Measurements from ENCODE around the gene TRMT1.

Gene TRMT1

DNA sequence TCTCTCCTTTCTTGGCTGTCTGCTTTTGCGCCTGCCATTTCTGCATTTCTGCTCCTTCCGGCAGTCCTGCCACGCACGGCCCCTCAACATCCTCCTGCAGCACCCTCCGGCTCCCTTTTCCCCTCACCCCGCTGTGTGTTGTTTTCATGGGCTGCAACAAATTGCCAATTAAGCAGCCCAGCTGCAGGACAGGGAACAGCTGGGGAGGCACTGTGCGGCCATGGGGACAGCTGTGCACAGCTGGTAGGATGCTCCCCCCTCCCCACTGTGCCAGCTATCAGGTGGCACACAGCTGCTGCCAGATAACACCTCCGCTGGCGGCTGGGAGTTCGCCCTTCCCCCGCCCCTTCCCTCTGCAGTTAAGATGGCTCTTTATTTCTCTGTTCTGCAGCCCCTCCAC is 39.3 kb downstream of the TRMT1 start:
- Histone ChIP-seq H3F3A (ENCODE audit: low read depth) (no peaks in the 10 kb centered on the region), H3K4me1 (ENCODE audit: insufficient read depth, low read length, poor library complexity, severe bottlenecking) (peaks cover 3% of the 10 kb centered on the region), H2AFZ (ENCODE audit: low read length) (no peak overlapping the region), H4K20me1 (ENCODE audit: insufficient read depth, low read length, poor library complexity, severe bottlenecking) (no peaks in the 10 kb centered on the region), H3K9me3 (ENCODE audit: insufficient read depth, low read depth, low read length) (no peaks in the 10 kb centered on the region), H3K9me2 (replicated peaks; ENCODE audit: low read depth, low read length) (no peaks in the 10 kb centered on the region), H3K4me2 (ENCODE audit: low read depth, low read length, poor library complexity, severe bottlenecking) (no peak overlapping the region), H3K9ac (ENCODE audit: low read depth, low read length, poor library complexity, severe bottlenecking) (no peak overlapping the region), H3K79me2 (ENCODE audit: insufficient read depth, low read length) (no peaks in the 10 kb centered on the region), H3K36me3 (ENCODE audit: insufficient read depth, low read length) (no peaks in the 10 kb centered on the region), H3K4me3 (ENCODE audit: low read length, poor library complexity, severe bottlenecking) (no peak overlapping the region), H3K27me3 (ENCODE audit: insufficient read depth, low read length, poor library complexity, severe bottlenecking) (no peaks in the 10 kb centered on the region)
- no peak for TF ChIP-seq EZH2phosphoT487 (IDR thresholded peaks at IDR 0.05; ENCODE audit: borderline replicate concordance)
- TF ChIP-seq, protein P1, sequence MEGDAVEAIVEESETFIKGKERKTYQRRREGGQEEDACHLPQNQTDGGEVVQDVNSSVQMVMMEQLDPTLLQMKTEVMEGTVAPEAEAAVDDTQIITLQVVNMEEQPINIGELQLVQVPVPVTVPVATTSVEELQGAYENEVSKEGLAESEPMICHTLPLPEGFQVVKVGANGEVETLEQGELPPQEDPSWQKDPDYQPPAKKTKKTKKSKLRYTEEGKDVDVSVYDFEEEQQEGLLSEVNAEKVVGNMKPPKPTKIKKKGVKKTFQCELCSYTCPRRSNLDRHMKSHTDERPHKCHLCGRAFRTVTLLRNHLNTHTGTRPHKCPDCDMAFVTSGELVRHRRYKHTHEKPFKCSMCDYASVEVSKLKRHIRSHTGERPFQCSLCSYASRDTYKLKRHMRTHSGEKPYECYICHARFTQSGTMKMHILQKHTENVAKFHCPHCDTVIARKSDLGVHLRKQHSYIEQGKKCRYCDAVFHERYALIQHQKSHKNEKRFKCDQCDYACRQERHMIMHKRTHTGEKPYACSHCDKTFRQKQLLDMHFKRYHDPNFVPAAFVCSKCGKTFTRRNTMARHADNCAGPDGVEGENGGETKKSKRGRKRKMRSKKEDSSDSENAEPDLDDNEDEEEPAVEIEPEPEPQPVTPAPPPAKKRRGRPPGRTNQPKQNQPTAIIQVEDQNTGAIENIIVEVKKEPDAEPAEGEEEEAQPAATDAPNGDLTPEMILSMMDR (conservative IDR thresholded peaks at IDR 0.05; ENCODE audit: low read length): no peak

DNA sequence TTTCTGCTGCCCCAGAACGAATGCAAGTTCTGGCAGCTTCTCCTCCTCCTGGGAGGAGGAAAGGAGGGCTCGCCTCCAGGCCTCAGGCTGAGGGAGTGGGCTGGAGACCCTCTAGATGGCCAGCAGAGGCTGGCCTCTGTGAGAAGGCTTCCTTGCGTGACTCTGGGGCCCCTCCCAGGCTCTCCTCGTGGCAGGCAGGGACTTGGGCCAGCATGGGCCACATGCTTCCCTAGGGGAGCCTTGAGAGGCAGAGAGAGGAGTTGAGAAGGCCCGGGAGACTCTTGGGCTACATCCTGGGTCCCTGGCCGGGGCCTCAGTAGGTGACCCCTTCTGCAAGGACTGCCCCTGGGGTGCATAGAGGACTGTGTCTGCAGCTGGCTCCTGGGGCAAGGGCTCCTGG is 39.8 kb downstream of the TRMT1 start:
- Histone ChIP-seq H3K27me3 (ENCODE audit: insufficient read depth, low read length, poor library complexity, severe bottlenecking) (no peaks in the 10 kb centered on the region), H3K4me1 (ENCODE audit: insufficient read depth, low read length, poor library complexity, severe bottlenecking) (peaks cover 3% of the 10 kb centered on the region), H3K9me2 (replicated peaks; ENCODE audit: low read depth, low read length) (no peaks in the 10 kb centered on the region), H2AFZ (ENCODE audit: low read length) (no peak overlapping the region), H4K20me1 (ENCODE audit: insufficient read depth, low read length, poor library complexity, severe bottlenecking) (no peaks in the 10 kb centered on the region), H3K9me3 (ENCODE audit: insufficient read depth, low read depth, low read length) (no peaks in the 10 kb centered on the region), H3K36me3 (ENCODE audit: insufficient read depth, low read length) (no peaks in the 10 kb centered on the region), H3K4me2 (ENCODE audit: low read depth, low read length, poor library complexity, severe bottlenecking) (no peak overlapping the region), H3K4me3 (ENCODE audit: low read length, poor library complexity, severe bottlenecking) (no peak overlapping the region), H3K79me2 (ENCODE audit: insufficient read depth, low read length) (no peaks in the 10 kb centered on the region), H3F3A (ENCODE audit: low read depth) (no peaks in the 10 kb centered on the region), H3K9ac (ENCODE audit: low read depth, low read length, poor library complexity, severe bottlenecking) (no peak overlapping the region)
- no peak for TF ChIP-seq EZH2phosphoT487 (IDR thresholded peaks at IDR 0.05; ENCODE audit: borderline replicate concordance)
- TF ChIP-seq, protein P1 (conservative IDR thresholded peaks at IDR 0.05; ENCODE audit: low read length): no peak

DNA sequence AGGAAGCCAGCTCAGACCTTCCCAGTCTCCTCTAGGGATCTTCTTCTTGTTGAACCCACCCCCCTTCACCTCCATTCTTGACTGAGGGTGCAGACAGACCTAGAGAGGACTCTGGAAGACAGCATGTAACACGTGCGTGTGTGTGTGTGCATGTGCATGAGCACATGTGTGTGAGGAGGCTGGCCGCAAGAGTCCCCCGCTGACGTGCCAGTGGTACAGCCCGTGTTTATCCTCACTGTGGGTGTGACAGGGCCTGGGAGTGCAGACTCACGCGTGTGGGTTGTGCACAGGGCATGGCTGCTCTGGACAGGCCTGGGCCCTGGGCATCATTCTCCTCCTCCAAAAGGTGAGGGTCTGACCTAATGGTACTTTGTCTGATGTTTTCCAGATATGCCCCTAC is 40.2 kb downstream of the TRMT1 start:
- Histone ChIP-seq H3K9me3 (ENCODE audit: insufficient read depth, low read depth, low read length) (no peaks in the 10 kb centered on the region), H3K4me1 (ENCODE audit: insufficient read depth, low read length, poor library complexity, severe bottlenecking) (peaks cover 3% of the 10 kb centered on the region), H3K9ac (ENCODE audit: low read depth, low read length, poor library complexity, severe bottlenecking) (no peak overlapping the region), H3K4me3 (ENCODE audit: low read length, poor library complexity, severe bottlenecking) (no peak overlapping the region), H3K9me2 (replicated peaks; ENCODE audit: low read depth, low read length) (no peaks in the 10 kb centered on the region), H3K79me2 (ENCODE audit: insufficient read depth, low read length) (no peaks in the 10 kb centered on the region), H2AFZ (ENCODE audit: low read length) (no peak overlapping the region), H3K27me3 (ENCODE audit: insufficient read depth, low read length, poor library complexity, severe bottlenecking) (no peaks in the 10 kb centered on the region), H3K4me2 (ENCODE audit: low read depth, low read length, poor library complexity, severe bottlenecking) (no peak overlapping the region), H3K36me3 (ENCODE audit: insufficient read depth, low read length) (no peaks in the 10 kb centered on the region), H4K20me1 (ENCODE audit: insufficient read depth, low read length, poor library complexity, severe bottlenecking) (no peaks in the 10 kb centered on the region), H3F3A (ENCODE audit: low read depth) (no peaks in the 10 kb centered on the region)
- TF ChIP-seq, protein P1 (conservative IDR thresholded peaks at IDR 0.05; ENCODE audit: low read length): no peak
- no peak for TF ChIP-seq EZH2phosphoT487 (IDR thresholded peaks at IDR 0.05; ENCODE audit: borderline replicate concordance)
